GM23338 (cell line): ENCODE data around the gene TBRG4. TPM values are rescaled to one million over a fixed set of nuclear protein-coding genes. Genes with fewer than 3 reads are reported as not detected.

Experiments
- ATAC-seq: fragments of 200-7000 bp; cut with Tn5 transposase; 3 replicates; pipeline ENCODE4 v1.9.1; 2020
- DNase-seq: peaks from one replicate; pipeline ENCODE4 v3.0.0-alpha.2; 2015; ENCODE audit warnings: low spot score
- H2AFZ ChIP-seq: fragments of 200-600 bp; sonication (generic); 2 replicates; pipeline ENCODE4 v1.8.0; 2016; ENCODE audit warnings: antibody characterized with exemption, mild to moderate bottlenecking, moderate library complexity
- H3F3A ChIP-seq: fragments of 200-600 bp; sonication (generic); replicated peaks from 2 replicates; pipeline ENCODE4 v1.8.0; 2017; ENCODE audit warnings: antibody characterized with exemption, mixed run types, low read depth
- H3K27ac ChIP-seq: fragments of 200-600 bp; sonication (generic); 2 replicates; pipeline ENCODE4 v1.6.1; 2016; ENCODE audit warnings: low read depth
- H3K27me3 ChIP-seq: fragments of 200-600 bp; sonication (generic); 2 replicates; pipeline ENCODE4 v1.8.0; 2016; ENCODE audit warnings: mild to moderate bottlenecking, mixed run types, moderate library complexity; ENCODE audit not compliant: insufficient read depth
- H3K36me3 ChIP-seq: fragments of 200-600 bp; sonication (generic); 2 replicates; pipeline ENCODE4 v1.8.0; 2016; ENCODE audit warnings: mild to moderate bottlenecking; ENCODE audit not compliant: insufficient read depth
- H3K4me1 ChIP-seq: fragments of 200-600 bp; sonication (generic); 2 replicates; pipeline ENCODE4 v1.8.0; 2016; ENCODE audit warnings: mild to moderate bottlenecking, moderate library complexity; ENCODE audit not compliant: insufficient read depth
- H3K4me2 ChIP-seq: fragments of 200-600 bp; sonication (generic); 2 replicates; pipeline ENCODE4 v1.7.1; 2017; ENCODE audit warnings: mixed run types
- H3K4me3 ChIP-seq: fragments of 200-600 bp; sonication (generic); 2 replicates; pipeline ENCODE4 v1.6.1; 2016; ENCODE audit warnings: mixed run types
- H3K79me2 ChIP-seq: fragments of 200-600 bp; sonication (generic); replicated peaks from 2 replicates; pipeline ENCODE4 v1.8.0; 2017; ENCODE audit warnings: mild to moderate bottlenecking; ENCODE audit not compliant: insufficient read depth
- H3K9me2 ChIP-seq: fragments of 200-600 bp; sonication (generic); 2 replicates; pipeline ENCODE4 v1.8.0; 2017; ENCODE audit not compliant: insufficient read depth
- H4K20me1 ChIP-seq: fragments of 200-600 bp; sonication (generic); replicated peaks from 2 replicates; pipeline ENCODE4 v1.8.0; 2017; ENCODE audit warnings: mild to moderate bottlenecking; ENCODE audit not compliant: insufficient read depth
- H3K27ac Mint-ChIP-seq: 2 replicates; pipeline ENCODE4 v1.8.0; 2020; ENCODE audit warnings: inconsistent platforms, mild to moderate bottlenecking, moderate library complexity, mixed read lengths
- H3K27me3 Mint-ChIP-seq: 3 replicates; pipeline ENCODE4 v1.8.0; 2022; ENCODE audit warnings: low read depth, mild to moderate bottlenecking, moderate library complexity, mixed read lengths, inconsistent platforms; ENCODE audit not compliant: insufficient read depth, poor library complexity
- H3K36me3 Mint-ChIP-seq: 3 replicates; pipeline ENCODE4 v1.8.0; 2021; ENCODE audit warnings: low read depth, mild to moderate bottlenecking, inconsistent platforms, moderate library complexity, mixed read lengths
- H3K4me1 Mint-ChIP-seq: 3 replicates; pipeline ENCODE4 v1.8.0; 2020; ENCODE audit warnings: mild to moderate bottlenecking, inconsistent platforms, mixed read lengths
- H3K4me3 Mint-ChIP-seq: 3 replicates; pipeline ENCODE4 v1.8.0; 2021; ENCODE audit warnings: moderate library complexity, mild to moderate bottlenecking, inconsistent platforms, mixed read lengths
- H3K9me3 Mint-ChIP-seq: 3 replicates; pipeline ENCODE4 v1.8.0; 2020; ENCODE audit warnings: moderate library complexity, mild to moderate bottlenecking, inconsistent platforms, mixed read lengths
- CREB1 ChIP-seq: fragments of 250-450 bp; sonication (Bioruptor Pico); IDR thresholded peaks from 2 replicates; pipeline ENCODE4 v1.5.0; 2020; ENCODE audit warnings: low read depth, mild to moderate bottlenecking, moderate library complexity
- ETS1 ChIP-seq: IDR thresholded peaks from 2 replicates; pipeline ENCODE4 v1.6.1; 2016; ENCODE audit warnings: antibody characterized with exemption
- EZH2 ChIP-seq: fragments of 200-600 bp; sonication (generic); IDR thresholded peaks from one replicate; pipeline ENCODE4 v1.8.0; 2017; ENCODE audit warnings: antibody characterized with exemption, mild to moderate bottlenecking, low read depth; ENCODE audit not compliant: unreplicated experiment
- EZH2phosphoT487 ChIP-seq: fragments of 200-600 bp; sonication (generic); IDR thresholded peaks from one replicate; pipeline ENCODE4 v1.8.1; 2018; ENCODE audit warnings: antibody characterized with exemption; ENCODE audit not compliant: unreplicated experiment
- JUNB ChIP-seq: IDR thresholded peaks from one replicate; pipeline ENCODE4 v1.6.1; 2016; ENCODE audit warnings: antibody characterized with exemption; ENCODE audit not compliant: unreplicated experiment
- NANOG ChIP-seq: IDR thresholded peaks from 2 replicates; pipeline ENCODE4 v1.6.1; 2016; ENCODE audit warnings: antibody characterized with exemption, borderline replicate concordance
- POLR2AphosphoS5 ChIP-seq: IDR thresholded peaks from 2 replicates; pipeline ENCODE4 v1.6.1; 2016; ENCODE audit warnings: antibody characterized with exemption, low read depth
- ZNF114 ChIP-seq: fragments of 250-450 bp; sonication (Bioruptor Pico); IDR thresholded peaks from 2 replicates; pipeline ENCODE4 v1.5.0; 2020; ENCODE audit warnings: mild to moderate bottlenecking, moderate library complexity
- ZNF331 ChIP-seq: fragments of 250-450 bp; sonication (Bioruptor Pico); IDR thresholded peaks from 2 replicates; pipeline ENCODE4 v1.5.0; 2020; ENCODE audit warnings: low read depth, mild to moderate bottlenecking, moderate library complexity
- ZNF462 ChIP-seq: fragments of 250-450 bp; sonication (Bioruptor Pico); IDR thresholded peaks from 2 replicates; pipeline ENCODE4 v1.5.0; 2020; ENCODE audit warnings: mild to moderate bottlenecking, moderate library complexity
- polyA plus RNA-seq: library from polyadenylated mRNA; unstranded; fragments of >200 nt; fragmentation: Nextera tagmentation; extraction: Ambion mirVana; gene quantifications from 2 replicates; pipeline ENCODE4 v1.2.1, GENCODE V29; 2016
- total RNA-seq: library from RNA; depleted of rRNA; stranded (reverse); fragments of >200 nt; shearing (Covaris generic); gene quantifications from 2 replicates; pipeline ENCODE4 v1.2.3, GENCODE V29; 2014

The TBRG4 gene
- total and polyA plus RNA-seq, 2 experiments from 2014 or later: 72.5 to 162 TPM

GRCh38 chr7:45076946-45077345 lies 34.6 kb downstream of the TBRG4 start:
- ATAC-seq (no peak), DNase-seq (no peak)
- no peaks in the 10 kb centered on the region for H3K27me3 ChIP-seq
- H3K9me3 Mint-ChIP-seq: peaks cover 4% of the 10 kb centered on the region; the same call in 2 of the 3 replicates
- H2AFZ ChIP-seq: no peak overlapping the region
- H3K9me2 ChIP-seq: no peaks in the 10 kb centered on the region
- TF ChIP-seq POLR2AphosphoS5 (no peak), JUNB (no peak), EZH2 (no peak)
- no peaks in the 10 kb centered on the region for H4K20me1 ChIP-seq
- no peak overlapping the region for H3K27ac Mint-ChIP-seq
- no peaks in the 10 kb centered on the region for H3K4me1 ChIP-seq
- no peaks in the 10 kb centered on the region for H3F3A ChIP-seq
- no peaks in the 10 kb centered on the region for H3K36me3 ChIP-seq
- no peak overlapping the region for H3K4me3 Mint-ChIP-seq
- peaks cover 26% of the 10 kb centered on the region for H3K36me3 Mint-ChIP-seq
- no peak overlapping the region for H3K27ac ChIP-seq
- H3K27me3 Mint-ChIP-seq: peaks cover 13% of the 10 kb centered on the region
- peaks cover 9% of the 10 kb centered on the region; the same call in 2 of the 3 replicates for H3K4me1 Mint-ChIP-seq
- H3K4me3 ChIP-seq: no peak overlapping the region
- H3K79me2 ChIP-seq: no peaks in the 10 kb centered on the region
- no peak overlapping the region for H3K4me2 ChIP-seq

GRCh38 chr7:45075871-45076796 lies 35.4 kb downstream of the TBRG4 start:
- H3K9me3 Mint-ChIP-seq: peaks cover 4% of the 10 kb centered on the region; the same call in 2 of the 3 replicates
- TF ChIP-seq CREB1 (CRISPR knock-in tag) (no peak), POLR2AphosphoS5 (no peak), JUNB (no peak), NANOG (no peak), ZNF331 (CRISPR knock-in tag) (no peak), ETS1 (no peak), EZH2 (no peak), ZNF114 (CRISPR knock-in tag) (no peak), EZH2phosphoT487 (no peak), ZNF462 (CRISPR knock-in tag) (no peak)

More at GRCh38 chr7:45075871-45076796, 35.4 kb downstream of the TBRG4 start:
- H3K27me3 Mint-ChIP-seq: peaks cover 13% of the 10 kb centered on the region
- H4K20me1 ChIP-seq: no peaks in the 10 kb centered on the region; the same call in 1 of the 2 replicates
- no peaks in the 10 kb centered on the region for H3K27me3 ChIP-seq
- H3K36me3 Mint-ChIP-seq: peaks cover 26% of the 10 kb centered on the region
- no peak for ATAC-seq
- no peaks in the 10 kb centered on the region for H3K9me2 ChIP-seq
- no peak overlapping the region for H3K27ac ChIP-seq
- H3K4me2 ChIP-seq: no peak overlapping the region
- H3K36me3 ChIP-seq: no peaks in the 10 kb centered on the region
- no peak overlapping the region for H3K4me3 ChIP-seq
- no peak for DNase-seq
- H3F3A ChIP-seq: no peaks in the 10 kb centered on the region
- H3K4me1 Mint-ChIP-seq: peaks cover 10% of the 10 kb centered on the region; the same call in 2 of the 3 replicates
- H3K27ac Mint-ChIP-seq: no peak overlapping the region
- H3K79me2 ChIP-seq: no peaks in the 10 kb centered on the region
- H2AFZ ChIP-seq: no peak overlapping the region
- H3K4me3 Mint-ChIP-seq: no peak overlapping the region
- H3K4me1 ChIP-seq: no peaks in the 10 kb centered on the region
